Activated T-helper 17 cell treated with anti-CD3 and anti-CD28 coated beads, Interleukin-2, amount 50 U/mL, for 72 hours (primary cell): ENCODE results near the gene GPRIN1. TPM values are rescaled to one million over a fixed set of nuclear protein-coding genes. Genes with fewer than 3 reads are reported as not detected.

ENCODE experiments used
- ATAC-seq: fragments of 150-1000 bp; cut with Tn5 transposase; replicated peaks from 2 replicates; pipeline ENCODE4 v1.10.0; 2021; ENCODE audit warnings: mild to moderate bottlenecking, moderate library complexity
- H3K27ac Mint-ChIP-seq: one replicate; pipeline ENCODE4 v1.8.0; 2022; ENCODE audit warnings: mixed read lengths
- H3K27me3 Mint-ChIP-seq: one replicate; pipeline ENCODE4 v1.8.0; 2022; ENCODE audit warnings: mixed read lengths
- H3K36me3 Mint-ChIP-seq: one replicate; pipeline ENCODE4 v1.8.0; 2022; ENCODE audit warnings: low read depth, mild to moderate bottlenecking, mixed read lengths
- H3K4me1 Mint-ChIP-seq: one replicate; pipeline ENCODE4 v1.8.0; 2022; ENCODE audit warnings: mixed read lengths
- H3K4me3 Mint-ChIP-seq: one replicate; pipeline ENCODE4 v1.8.0; 2022; ENCODE audit warnings: mild to moderate bottlenecking, mixed read lengths
- H3K9me3 Mint-ChIP-seq: one replicate; pipeline ENCODE4 v1.8.0; 2022; ENCODE audit warnings: mixed read lengths
- total RNA-seq, 2 donors: library from RNA; stranded (reverse); gene quantifications; one replicate each; pipeline ENCODE4 v1.2.3, GENCODE V29; 2022

GPRIN1 gene
- total RNA-seq, 2 donors from 2014 or later = 4.8 to 8.9 TPM

DNA sequence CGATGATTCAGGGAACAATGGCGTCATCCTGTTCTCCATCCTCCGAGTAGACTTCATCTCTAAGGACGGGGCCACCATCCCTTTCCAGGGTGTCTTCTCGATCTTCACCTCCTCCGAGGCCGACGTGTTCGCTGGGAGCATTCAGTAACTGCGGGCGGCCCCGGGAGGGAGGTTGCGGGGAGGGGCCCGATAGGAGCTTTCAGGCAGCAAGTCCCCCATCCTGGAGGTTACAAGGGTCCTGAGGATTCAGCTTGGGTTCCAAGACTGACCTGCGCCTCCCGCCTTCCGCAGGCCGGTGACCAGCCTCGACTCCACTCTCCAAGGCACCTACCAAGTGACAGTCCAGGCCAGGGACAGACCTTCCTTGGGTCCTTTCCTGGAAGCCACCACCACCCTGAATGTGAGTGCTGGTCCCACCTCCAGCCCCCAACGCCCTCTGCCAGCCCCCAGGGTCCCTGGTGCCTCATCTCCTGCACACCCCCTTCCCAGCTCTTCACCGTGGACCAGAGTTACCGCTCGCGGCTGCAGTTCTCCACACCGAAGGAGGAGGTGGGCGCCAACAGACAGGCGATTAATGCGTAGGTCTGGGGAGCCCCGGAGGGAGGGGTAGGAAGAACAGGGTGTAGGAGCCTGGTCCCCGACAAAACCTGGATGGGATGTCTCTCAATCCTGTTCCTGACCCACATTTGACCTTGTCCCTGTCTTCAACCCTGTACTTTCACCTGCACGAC is 20.8 kb downstream of the GPRIN1 start:
- Mint-ChIP-seq H3K36me3 (no peaks in the 10 kb centered on the region), H3K4me1 (peaks cover 4% of the 10 kb centered on the region), H3K9me3 (no peaks in the 10 kb centered on the region), H3K27ac (no peak overlapping the region), H3K4me3 (no peak overlapping the region), H3K27me3 (no peaks in the 10 kb centered on the region)
- no peak for ATAC-seq

DNA sequence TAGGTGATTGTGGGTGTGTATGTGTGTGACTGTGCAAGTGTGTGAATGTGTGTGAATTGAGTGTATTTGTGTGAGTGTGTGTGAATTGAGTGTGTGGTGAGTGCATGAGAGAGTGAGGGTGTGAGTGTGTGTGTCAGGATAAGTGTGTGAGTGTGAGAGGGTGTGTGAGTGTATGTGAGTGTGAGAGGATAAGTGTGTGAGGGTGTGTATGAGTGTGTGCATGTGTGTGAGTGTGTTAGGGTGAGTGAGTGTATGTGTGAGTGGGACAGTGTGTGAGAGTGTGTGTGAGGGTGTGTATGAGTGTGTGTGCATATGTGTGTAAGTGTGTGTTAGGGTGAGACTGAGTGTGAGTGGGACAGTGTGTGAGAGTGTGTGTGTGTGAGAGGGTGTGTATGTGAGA is 21.7 kb downstream of the GPRIN1 start:
- peaks cover 4% of the 10 kb centered on the region for H3K4me1 Mint-ChIP-seq
- H3K27me3 Mint-ChIP-seq = no peaks in the 10 kb centered on the region
- no peak overlapping the region for H3K4me3 Mint-ChIP-seq
- no peaks in the 10 kb centered on the region for H3K36me3 Mint-ChIP-seq
- ATAC-seq = no peak
- no peaks in the 10 kb centered on the region for H3K9me3 Mint-ChIP-seq
- no peak overlapping the region for H3K27ac Mint-ChIP-seq

DNA sequence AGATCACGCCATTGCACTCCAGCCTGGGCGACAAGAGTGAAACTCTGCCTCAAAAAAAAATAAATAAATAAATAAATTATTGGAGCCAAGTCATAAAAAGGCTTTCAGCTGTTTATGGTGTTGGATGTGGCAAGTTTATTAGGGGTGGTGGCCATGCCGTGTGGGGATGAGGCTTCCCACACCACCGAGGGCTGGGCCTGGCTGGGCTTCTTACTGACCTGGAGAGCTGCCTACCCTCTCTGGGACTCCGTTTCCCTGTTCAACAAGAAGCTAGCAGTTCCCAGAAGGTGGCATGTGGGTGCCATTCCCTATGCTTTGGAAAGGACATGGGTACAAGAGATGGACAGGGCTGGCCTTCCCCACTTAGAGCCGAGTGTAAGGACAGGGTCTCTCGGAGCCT is 22.6 kb downstream of the GPRIN1 start:
- Mint-ChIP-seq H3K4me3 (no peak overlapping the region), H3K27ac (no peak overlapping the region), H3K4me1 (peaks cover 4% of the 10 kb centered on the region), H3K9me3 (no peaks in the 10 kb centered on the region), H3K27me3 (no peaks in the 10 kb centered on the region), H3K36me3 (no peaks in the 10 kb centered on the region)
- ATAC-seq = no peak

DNA sequence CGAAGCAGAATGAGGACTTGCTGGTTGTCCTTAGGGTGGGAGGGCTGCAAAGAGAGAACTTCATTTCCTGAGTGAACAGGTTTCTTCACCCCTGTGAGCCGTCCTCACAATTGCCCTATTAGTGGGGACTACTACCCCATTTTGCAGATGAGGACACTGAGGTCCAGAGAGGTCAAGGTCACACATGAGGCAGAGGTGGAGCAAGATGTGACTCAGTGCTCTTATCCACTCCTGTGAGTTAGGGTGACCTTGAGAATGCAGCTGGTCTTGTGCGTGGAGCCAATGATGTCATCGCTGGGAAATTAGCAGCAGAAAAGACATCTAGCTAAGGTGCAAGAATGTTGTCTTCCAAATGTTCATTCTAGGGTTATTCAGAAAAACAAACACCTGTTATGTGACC is 26.9 kb downstream of the GPRIN1 start:
- Mint-ChIP-seq H3K27ac (no peak overlapping the region), H3K9me3 (no peaks in the 10 kb centered on the region), H3K27me3 (no peaks in the 10 kb centered on the region), H3K36me3 (no peaks in the 10 kb centered on the region), H3K4me3 (no peak overlapping the region), H3K4me1 (no peaks in the 10 kb centered on the region)
- no peak for ATAC-seq

DNA sequence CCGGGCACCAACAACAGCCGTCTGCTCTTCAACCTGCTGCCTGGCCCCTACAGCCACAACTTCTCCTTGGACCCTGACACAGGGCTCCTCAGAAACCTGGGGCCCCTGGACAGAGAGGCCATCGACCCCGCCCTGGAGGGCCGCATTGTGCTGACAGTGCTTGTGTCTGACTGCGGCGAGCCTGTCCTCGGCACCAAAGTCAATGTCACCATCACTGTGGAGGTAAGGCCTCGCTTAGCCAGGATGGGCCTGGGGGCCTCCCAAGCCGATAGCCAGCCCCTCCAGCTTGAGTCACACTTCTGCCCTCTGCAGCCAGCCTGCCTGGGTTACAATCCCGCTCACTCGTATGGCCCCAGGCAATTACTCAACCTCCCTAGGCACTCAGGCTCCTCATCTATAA is 28.6 kb downstream of the GPRIN1 start:
- no peak for ATAC-seq
- Mint-ChIP-seq H3K36me3 (no peaks in the 10 kb centered on the region), H3K4me3 (no peak overlapping the region), H3K27me3 (no peaks in the 10 kb centered on the region), H3K4me1 (no peaks in the 10 kb centered on the region), H3K27ac (no peak overlapping the region), H3K9me3 (no peaks in the 10 kb centered on the region)

DNA sequence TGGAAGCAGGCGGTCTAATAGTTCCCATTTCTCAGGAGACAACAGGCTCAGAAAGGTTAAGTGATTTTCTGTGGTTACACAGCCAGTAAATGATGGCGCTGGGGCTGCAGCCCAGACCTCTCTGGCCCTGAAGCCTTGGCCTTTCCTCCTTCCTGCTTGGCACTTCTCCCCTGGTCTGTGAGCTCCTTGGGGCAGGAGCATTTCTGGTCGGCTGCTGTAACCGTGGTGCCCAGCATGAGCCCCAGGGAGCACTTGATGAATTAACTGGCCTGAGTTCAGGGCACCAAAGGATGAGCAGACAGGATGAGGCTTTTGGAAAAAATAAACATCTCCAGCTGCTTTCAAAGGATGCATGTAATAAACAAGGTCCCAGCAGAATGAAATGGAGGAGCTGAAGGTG is 30.6 kb downstream of the GPRIN1 start:
- H3K27ac Mint-ChIP-seq = no peak overlapping the region
- ATAC-seq = no peak
- no peaks in the 10 kb centered on the region for H3K9me3 Mint-ChIP-seq
- no peaks in the 10 kb centered on the region for H3K36me3 Mint-ChIP-seq
- no peaks in the 10 kb centered on the region for H3K4me1 Mint-ChIP-seq
- H3K27me3 Mint-ChIP-seq = no peaks in the 10 kb centered on the region
- no peak overlapping the region for H3K4me3 Mint-ChIP-seq

DNA sequence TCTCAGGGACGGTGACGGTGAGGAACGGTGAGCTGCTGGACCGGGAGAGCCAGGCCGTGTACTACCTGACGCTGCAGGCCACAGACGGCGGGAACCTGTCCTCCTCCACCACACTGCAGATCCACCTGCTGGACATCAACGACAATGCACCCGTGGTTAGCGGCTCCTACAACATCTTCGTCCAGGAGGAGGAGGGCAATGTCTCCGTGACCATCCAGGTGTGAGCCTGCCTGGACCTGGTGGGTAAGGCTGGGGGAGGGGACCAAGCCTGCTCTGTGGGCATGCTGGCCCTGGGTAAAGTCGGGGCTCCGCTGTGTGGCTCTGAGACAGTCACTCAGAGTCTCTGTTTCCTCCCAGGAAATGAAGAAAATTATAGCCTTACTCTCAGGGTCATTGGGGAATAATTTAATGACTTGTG is 31.6 kb downstream of the GPRIN1 start:
- no peaks in the 10 kb centered on the region for H3K36me3 Mint-ChIP-seq
- H3K4me1 Mint-ChIP-seq = no peaks in the 10 kb centered on the region
- no peaks in the 10 kb centered on the region for H3K27me3 Mint-ChIP-seq
- no peak overlapping the region for H3K27ac Mint-ChIP-seq
- H3K9me3 Mint-ChIP-seq = no peaks in the 10 kb centered on the region
- no peak overlapping the region for H3K4me3 Mint-ChIP-seq
- ATAC-seq = peak; percentile 48

DNA sequence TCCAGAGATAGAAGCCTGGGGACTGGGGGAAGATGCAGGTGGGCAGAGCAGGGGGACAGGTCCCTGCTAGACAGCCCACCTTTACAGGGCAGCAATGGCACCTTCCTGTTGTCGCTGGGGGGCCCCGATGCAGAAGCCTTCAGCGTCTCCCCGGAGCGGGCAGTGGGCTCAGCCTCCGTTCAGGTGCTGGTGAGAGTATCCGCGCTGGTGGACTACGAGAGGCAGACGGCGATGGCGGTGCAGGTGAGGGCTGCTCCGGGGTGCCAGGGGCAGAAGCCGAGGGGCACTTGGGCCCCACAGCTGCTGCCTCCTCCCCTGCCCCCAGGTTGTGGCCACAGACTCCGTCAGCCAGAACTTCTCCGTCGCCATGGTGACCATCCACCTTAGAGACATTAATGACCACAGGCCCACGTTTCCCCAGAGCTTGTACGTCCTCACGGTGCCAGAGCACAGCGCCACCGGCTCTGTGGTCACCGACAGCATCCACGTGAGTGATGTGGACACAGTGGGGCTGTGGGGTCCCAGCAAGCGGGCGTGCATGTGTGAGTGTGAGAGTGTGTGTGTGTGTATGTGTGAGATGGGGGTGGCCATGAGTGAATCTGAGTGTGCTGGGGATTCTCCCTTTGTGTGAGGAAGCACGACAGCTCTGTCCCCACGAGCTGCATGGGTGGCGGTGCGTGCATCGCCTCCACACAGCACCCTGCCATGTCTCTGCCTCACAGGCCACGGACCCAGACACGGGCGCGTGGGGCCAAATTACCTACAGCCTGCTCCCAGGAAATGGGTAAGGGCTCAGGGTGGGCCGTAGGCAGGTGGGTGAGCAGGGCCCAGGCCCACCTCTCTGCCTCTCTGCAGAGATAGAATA is 32.4 kb downstream of the GPRIN1 start:
- ATAC-seq = no peak
- no peak overlapping the region for H3K4me3 Mint-ChIP-seq
- H3K4me1 Mint-ChIP-seq = no peaks in the 10 kb centered on the region
- H3K27me3 Mint-ChIP-seq = no peaks in the 10 kb centered on the region
- no peaks in the 10 kb centered on the region for H3K9me3 Mint-ChIP-seq
- H3K36me3 Mint-ChIP-seq = no peaks in the 10 kb centered on the region
- H3K27ac Mint-ChIP-seq = no peak overlapping the region

DNA sequence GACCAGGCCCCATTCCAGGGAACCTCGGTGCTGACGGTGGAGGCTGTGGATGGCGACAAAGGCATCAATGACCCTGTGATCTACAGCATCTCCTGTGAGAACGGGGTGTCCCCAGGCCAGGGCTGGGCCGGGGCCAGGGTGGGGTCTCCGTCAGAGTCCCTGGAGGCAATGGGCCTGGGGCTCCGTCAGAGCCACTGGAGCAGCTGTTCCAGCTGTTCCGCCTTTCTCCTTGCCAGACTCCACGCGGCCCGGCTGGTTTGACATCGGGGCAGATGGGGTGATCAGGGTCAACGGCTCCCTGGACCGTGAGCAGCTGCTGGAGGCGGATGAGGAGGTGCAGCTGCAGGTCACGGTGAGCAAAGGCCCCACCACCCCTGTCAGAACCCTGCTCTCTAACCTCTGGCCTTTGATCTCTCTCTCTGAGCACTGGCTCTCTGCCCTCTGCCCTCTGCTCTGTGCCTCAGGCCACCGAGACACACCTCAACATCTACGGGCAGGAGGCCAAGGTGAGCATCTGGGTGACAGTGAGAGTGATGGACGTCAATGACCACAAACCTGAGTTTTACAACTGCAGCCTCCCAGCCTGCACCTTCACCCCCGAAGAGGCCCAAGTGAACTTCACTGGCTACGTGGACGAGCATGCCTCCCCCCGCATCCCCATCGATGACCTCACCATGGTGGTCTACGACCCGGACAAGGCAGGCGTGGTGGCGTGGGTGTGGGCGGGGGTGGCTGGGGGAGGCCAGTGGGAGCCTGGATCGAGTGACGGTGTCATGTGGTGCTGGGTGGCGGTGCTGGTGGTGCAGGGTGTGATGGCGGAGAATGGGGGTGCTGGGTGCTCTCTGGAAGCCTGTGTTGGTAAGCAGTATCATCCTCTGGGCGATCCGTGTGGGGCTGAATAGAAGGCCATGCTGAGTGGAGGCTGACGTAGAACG is 34.2 kb downstream of the GPRIN1 start:
- Mint-ChIP-seq H3K9me3 (no peaks in the 10 kb centered on the region), H3K36me3 (no peaks in the 10 kb centered on the region), H3K4me1 (no peaks in the 10 kb centered on the region), H3K27ac (no peak overlapping the region), H3K4me3 (no peak overlapping the region), H3K27me3 (peaks cover 3% of the 10 kb centered on the region)
- ATAC-seq = no peak

DNA sequence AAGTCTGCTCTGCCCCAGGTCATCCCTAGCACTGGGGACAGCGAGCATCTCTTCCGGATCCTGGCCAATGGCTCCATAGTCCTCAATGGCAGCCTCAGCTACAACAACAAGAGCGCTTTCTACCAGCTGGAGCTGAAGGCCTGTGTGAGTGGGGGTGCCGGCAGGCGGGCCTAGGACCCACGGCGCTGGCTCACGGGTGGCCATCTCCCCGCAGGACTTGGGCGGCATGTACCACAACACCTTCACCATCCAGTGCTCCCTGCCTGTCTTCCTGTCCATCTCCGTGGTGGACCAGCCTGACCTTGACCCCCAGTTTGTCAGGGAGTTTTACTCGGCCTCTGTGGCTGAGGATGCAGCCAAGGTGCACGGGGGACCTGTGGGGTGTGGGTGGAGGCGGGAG is 34.9 kb downstream of the GPRIN1 start:
- ATAC-seq = no peak
- peaks cover 3% of the 10 kb centered on the region for H3K27me3 Mint-ChIP-seq
- no peaks in the 10 kb centered on the region for H3K9me3 Mint-ChIP-seq

DNA sequence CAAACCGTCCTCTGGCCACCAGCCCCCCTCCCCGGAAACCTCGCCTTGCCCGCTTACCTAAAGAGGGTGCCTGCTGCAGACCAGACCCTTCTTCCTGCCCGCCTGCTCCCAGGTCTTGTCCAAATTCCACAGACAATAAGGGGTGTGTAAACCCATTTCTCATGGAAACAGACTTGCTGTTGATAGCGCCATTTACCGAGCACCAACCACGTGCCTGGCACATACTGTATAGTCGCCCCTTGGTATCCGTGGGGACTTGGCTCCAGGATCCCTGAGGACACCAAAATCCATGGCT is 35.7 kb downstream of the GPRIN1 start:
- Mint-ChIP-seq H3K4me1 (no peaks in the 10 kb centered on the region), H3K27ac (no peak overlapping the region), H3K27me3 (peaks cover 3% of the 10 kb centered on the region), H3K9me3 (no peaks in the 10 kb centered on the region), H3K4me3 (no peak overlapping the region), H3K36me3 (no peaks in the 10 kb centered on the region)
- no peak for ATAC-seq

More for the DNA sequence above, 34.9 kb downstream of the GPRIN1 start:
- no peaks in the 10 kb centered on the region for H3K4me1 Mint-ChIP-seq
- no peak overlapping the region for H3K27ac Mint-ChIP-seq
- H3K36me3 Mint-ChIP-seq = no peaks in the 10 kb centered on the region
- H3K4me3 Mint-ChIP-seq = no peak overlapping the region

DNA sequence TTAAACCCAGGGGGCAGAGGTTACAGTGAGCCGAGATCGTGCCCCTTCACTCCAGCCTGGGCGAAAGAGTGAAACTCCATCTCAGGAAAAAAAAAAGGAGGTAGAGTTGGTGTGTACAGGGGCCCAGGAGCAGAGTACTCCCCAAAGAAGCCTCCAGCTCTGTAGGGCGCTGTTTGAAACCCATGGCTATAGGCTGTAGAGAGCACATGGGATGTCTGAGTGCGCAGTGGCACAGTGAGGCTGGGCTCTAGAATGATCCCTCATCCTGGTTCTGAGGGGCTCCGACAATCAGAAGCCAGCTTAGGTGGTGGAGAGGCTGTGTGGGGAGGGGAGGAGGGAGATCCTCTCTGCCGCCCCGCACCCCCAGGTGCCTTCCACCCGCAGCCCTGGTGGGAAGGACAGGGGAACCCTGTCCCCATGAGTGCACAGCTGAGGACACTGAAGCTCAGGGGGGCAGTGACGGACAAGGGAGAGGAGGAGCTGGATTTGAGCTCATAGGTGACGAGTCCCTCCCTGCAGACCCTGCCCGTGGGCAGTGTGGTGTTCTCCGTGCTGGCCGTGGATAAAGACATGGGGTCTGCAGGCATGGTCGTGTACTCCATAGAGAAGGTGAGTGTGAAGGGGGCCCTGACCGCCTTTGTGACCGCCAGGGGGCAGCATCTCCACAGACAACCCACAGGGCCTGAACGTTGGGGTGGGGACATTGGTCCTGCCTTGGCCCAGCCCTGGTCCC is 36.2 kb downstream of the GPRIN1 start:
- Mint-ChIP-seq H3K27me3 (peaks cover 3% of the 10 kb centered on the region), H3K4me3 (no peak overlapping the region), H3K36me3 (no peaks in the 10 kb centered on the region), H3K4me1 (no peaks in the 10 kb centered on the region), H3K9me3 (no peaks in the 10 kb centered on the region), H3K27ac (no peak overlapping the region)
- peak; percentile 96 for ATAC-seq

DNA sequence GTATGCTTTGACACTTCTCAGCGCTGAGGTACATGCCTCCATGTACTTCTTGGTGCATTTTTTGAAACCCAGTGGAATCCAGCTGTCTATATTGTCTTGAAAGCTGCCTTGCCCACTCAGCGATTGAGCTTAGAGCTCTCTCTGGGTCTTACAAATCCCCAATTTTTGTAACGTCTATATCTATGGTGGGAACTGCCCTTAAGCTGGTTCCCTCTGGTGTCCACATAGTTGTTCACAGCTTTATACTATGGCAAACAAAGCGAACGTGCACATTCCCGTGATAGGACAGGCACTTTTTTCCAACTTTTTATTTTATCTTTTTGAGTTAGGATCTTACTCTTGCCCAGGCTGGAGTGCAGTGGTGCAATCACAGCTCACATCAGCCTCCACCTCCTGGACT is 39.9 kb downstream of the GPRIN1 start:
- H3K4me1 Mint-ChIP-seq = no peaks in the 10 kb centered on the region
- H3K36me3 Mint-ChIP-seq = no peaks in the 10 kb centered on the region
- H3K27me3 Mint-ChIP-seq = peaks cover 3% of the 10 kb centered on the region
- H3K4me3 Mint-ChIP-seq = no peak overlapping the region
- H3K9me3 Mint-ChIP-seq = no peaks in the 10 kb centered on the region
- H3K27ac Mint-ChIP-seq = no peak overlapping the region
- no peak for ATAC-seq

DNA sequence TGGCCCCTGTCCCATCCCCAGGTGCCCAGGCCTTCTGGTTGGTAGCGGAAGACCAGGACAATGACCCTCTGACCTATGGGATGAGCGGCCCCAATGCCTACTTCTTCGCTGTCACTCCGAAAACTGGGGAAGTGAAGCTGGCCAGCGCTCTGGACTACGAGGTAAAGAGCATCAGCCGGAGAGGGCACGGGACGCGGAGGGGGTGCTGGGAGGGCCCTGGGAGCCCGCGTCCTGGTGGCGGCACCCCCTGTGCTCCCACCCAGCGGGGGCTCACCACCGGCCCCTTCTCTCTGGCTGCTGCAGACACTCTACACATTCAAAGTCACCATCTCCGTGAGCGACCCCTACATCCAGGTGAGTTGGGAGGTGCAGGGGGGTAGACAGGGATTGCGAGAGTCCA is 41.3 kb downstream of the GPRIN1 start:
- Mint-ChIP-seq H3K27me3 (peaks cover 3% of the 10 kb centered on the region), H3K9me3 (no peaks in the 10 kb centered on the region), H3K27ac (no peak overlapping the region), H3K36me3 (no peaks in the 10 kb centered on the region), H3K4me1 (no peaks in the 10 kb centered on the region), H3K4me3 (no peak overlapping the region)
- no peak for ATAC-seq
